Neural cell (in vitro differentiated cells): ENCODE measurements around the gene PPP3CB. TPM values are rescaled to one million over a fixed set of nuclear protein-coding genes. Genes with fewer than 3 reads are reported as not detected.

Experiments used
- H2AFZ ChIP-seq: fragments of 200-600, 300-800 bp; sonication (generic), shearing (Covaris generic); 2 replicates; pipeline ENCODE4 v1.6.0; 2014; ENCODE audit warnings: low read depth, mild to moderate bottlenecking, antibody characterized with exemption, low read length, moderate library complexity
- H3F3A ChIP-seq: fragments of 200-600 bp; shearing (Covaris generic); 2 replicates; pipeline ENCODE4 v1.6.1; 2016; ENCODE audit warnings: mild to moderate bottlenecking, moderate library complexity, mixed read lengths, antibody characterized with exemption, low read length; ENCODE audit not compliant: insufficient read depth, poor library complexity, severe bottlenecking
- H3K27ac ChIP-seq: fragments of 200-600, 300-800 bp; sonication (generic), shearing (Covaris generic); 2 replicates; pipeline ENCODE4 v1.5.1; 2014; ENCODE audit warnings: mild to moderate bottlenecking, low read length, moderate library complexity
- H3K27me3 ChIP-seq: fragments of 300-800, 200-600 bp; sonication (generic), shearing (Covaris generic); 2 replicates; pipeline ENCODE4 v1.6.0; 2014; ENCODE audit warnings: mild to moderate bottlenecking, low read depth, low read length, moderate library complexity; ENCODE audit not compliant: insufficient read depth
- H3K36me3 ChIP-seq: fragments of 300-800, 200-600 bp; sonication (generic), shearing (Covaris generic); 2 replicates; pipeline ENCODE4 v1.5.1; 2014; ENCODE audit warnings: mild to moderate bottlenecking, antibody characterized with exemption, low read length, moderate library complexity; ENCODE audit not compliant: insufficient read depth
- H3K4me2 ChIP-seq: fragments of 300-800, 200-600 bp; sonication (generic), shearing (Covaris generic); 2 replicates; pipeline ENCODE4 v1.6.0; 2014; ENCODE audit warnings: mild to moderate bottlenecking, low read length
- H3K4me3 ChIP-seq: fragments of 300-800, 200-600 bp; sonication (generic), shearing (Covaris generic); 2 replicates; pipeline ENCODE4 v1.5.1; 2014; ENCODE audit warnings: mild to moderate bottlenecking, low read length, moderate library complexity
- H3K79me2 ChIP-seq: fragments of 200-600 bp; shearing (Covaris generic); replicated peaks from 2 replicates; pipeline ENCODE4 v1.6.0; 2014; ENCODE audit warnings: mild to moderate bottlenecking, low read length, moderate library complexity; ENCODE audit not compliant: insufficient read depth
- H3K9ac ChIP-seq: fragments of 300-800, 200-600 bp; sonication (generic), shearing (Covaris generic); 2 replicates; pipeline ENCODE4 v1.6.1; 2016; ENCODE audit warnings: mild to moderate bottlenecking, low read length, mixed read lengths
- H3K9me2 ChIP-seq: fragments of 200-600 bp; shearing (Covaris generic); 2 replicates; pipeline ENCODE4 v1.6.1; 2016; ENCODE audit warnings: mild to moderate bottlenecking, low read length, mixed read lengths; ENCODE audit not compliant: insufficient read depth
- H3K9me3 ChIP-seq: fragments of 200-600, 300-800 bp; sonication (generic), shearing (Covaris generic); 2 replicates; pipeline ENCODE4 v1.6.1; 2016; ENCODE audit warnings: mild to moderate bottlenecking, mixed run types, low read length, moderate library complexity, mixed read lengths
- H4K20me1 ChIP-seq: fragments of 200-600 bp; shearing (Covaris generic); 2 replicates; pipeline ENCODE4 v1.6.1; 2016; ENCODE audit warnings: mild to moderate bottlenecking, mixed run types; ENCODE audit not compliant: insufficient read depth
- EP300 ChIP-seq: fragments of 450-650 bp; conservative IDR thresholded peaks from 2 replicates; pipeline ENCODE4 v1.6.1; 2014; ENCODE audit warnings: antibody characterized with exemption, mild to moderate bottlenecking, moderate library complexity; ENCODE audit not compliant: poor library complexity, severe bottlenecking
- EZH2 ChIP-seq: fragments of 200-600, 300-800 bp; shearing (Covaris generic), sonication (generic); IDR thresholded peaks from 2 replicates; pipeline ENCODE4 v1.6.1; 2014; ENCODE audit warnings: antibody characterized with exemption, low read length, borderline replicate concordance, mild to moderate bottlenecking; ENCODE audit not compliant: insufficient read depth, poor library complexity, severe bottlenecking
- MXI1 ChIP-seq: fragments of 450-650 bp; conservative IDR thresholded peaks from 2 replicates; pipeline ENCODE4 v1.6.1; 2014; ENCODE audit warnings: antibody characterized with exemption, mild to moderate bottlenecking; ENCODE audit not compliant: poor library complexity, severe bottlenecking
- POLR2AphosphoS5 ChIP-seq: IDR thresholded peaks from 2 replicates; pipeline ENCODE4 v1.6.1; 2012
- RAD21 ChIP-seq: fragments of 450-650 bp; conservative IDR thresholded peaks from 2 replicates; pipeline ENCODE4 v1.6.1; 2014; ENCODE audit warnings: antibody characterized with exemption, mild to moderate bottlenecking, moderate library complexity
- REST ChIP-seq: IDR thresholded peaks from 2 replicates; pipeline ENCODE4 v1.6.1; 2012; ENCODE audit warnings: borderline replicate concordance
- SMC3 ChIP-seq: fragments of 450-650 bp; conservative IDR thresholded peaks from 2 replicates; pipeline ENCODE4 v1.6.1; 2014; ENCODE audit warnings: antibody characterized with exemption, mild to moderate bottlenecking, moderate library complexity; ENCODE audit not compliant: poor library complexity
- TAF1 ChIP-seq: IDR thresholded peaks from 2 replicates; pipeline ENCODE4 v1.6.1; 2012; ENCODE audit warnings: low read depth
- polyA plus RNA-seq: library from polyadenylated mRNA; depleted of rRNA; stranded (reverse); fragments of >200 nt; gene quantifications from 2 replicates; pipeline ENCODE4 v1.2.3, GENCODE V29; 2014
- TF ChIP-seq, protein P1 (sequence below): fragments of 450-650 bp; IDR thresholded peaks from 2 replicates; pipeline ENCODE4 v1.5.1; 2014; ENCODE audit warnings: antibody characterized with exemption, mild to moderate bottlenecking, moderate library complexity; ENCODE audit not compliant: poor library complexity, severe bottlenecking

PPP3CB gene
- polyA plus RNA-seq, 1 donor from 2014 or later, result 101 TPM

DNA sequence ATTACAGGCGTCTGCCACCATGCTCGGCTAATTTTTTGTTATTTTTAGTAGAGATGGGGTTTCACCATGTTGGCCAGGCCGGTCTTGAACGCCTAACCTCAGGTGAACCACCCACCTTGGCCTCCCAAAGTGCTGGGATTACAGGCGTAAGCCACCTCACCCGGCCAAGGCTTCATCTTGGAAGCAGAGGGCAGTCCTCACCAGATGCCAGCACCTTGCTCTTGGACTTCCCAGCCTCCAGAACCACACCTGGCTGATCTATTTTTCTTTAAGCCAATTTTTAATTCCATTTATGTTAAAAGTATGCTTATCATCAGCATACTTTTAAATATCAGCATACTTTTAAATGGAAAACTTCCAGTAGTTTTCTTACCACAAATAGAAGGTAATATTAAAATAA is 94.2 kb downstream of the PPP3CB start:
- no peaks in the 10 kb centered on the region for H3K79me2 ChIP-seq
- H4K20me1 ChIP-seq, result no peaks in the 10 kb centered on the region
- no peak overlapping the region for H3K4me2 ChIP-seq
- H2AFZ ChIP-seq, result no peak overlapping the region
- no peaks in the 10 kb centered on the region for H3K36me3 ChIP-seq
- H3K4me3 ChIP-seq, result no peak overlapping the region
- no peaks in the 10 kb centered on the region for H3K27me3 ChIP-seq
- no peak for TF ChIP-seq MXI1
- no peak for TF ChIP-seq SMC3
- no peak for TF ChIP-seq RAD21
- TF ChIP-seq EZH2, result no peak
- TF ChIP-seq TAF1, result no peak
- no peak for TF ChIP-seq REST
- TF ChIP-seq EP300, result no peak
- TF ChIP-seq, protein P1, sequence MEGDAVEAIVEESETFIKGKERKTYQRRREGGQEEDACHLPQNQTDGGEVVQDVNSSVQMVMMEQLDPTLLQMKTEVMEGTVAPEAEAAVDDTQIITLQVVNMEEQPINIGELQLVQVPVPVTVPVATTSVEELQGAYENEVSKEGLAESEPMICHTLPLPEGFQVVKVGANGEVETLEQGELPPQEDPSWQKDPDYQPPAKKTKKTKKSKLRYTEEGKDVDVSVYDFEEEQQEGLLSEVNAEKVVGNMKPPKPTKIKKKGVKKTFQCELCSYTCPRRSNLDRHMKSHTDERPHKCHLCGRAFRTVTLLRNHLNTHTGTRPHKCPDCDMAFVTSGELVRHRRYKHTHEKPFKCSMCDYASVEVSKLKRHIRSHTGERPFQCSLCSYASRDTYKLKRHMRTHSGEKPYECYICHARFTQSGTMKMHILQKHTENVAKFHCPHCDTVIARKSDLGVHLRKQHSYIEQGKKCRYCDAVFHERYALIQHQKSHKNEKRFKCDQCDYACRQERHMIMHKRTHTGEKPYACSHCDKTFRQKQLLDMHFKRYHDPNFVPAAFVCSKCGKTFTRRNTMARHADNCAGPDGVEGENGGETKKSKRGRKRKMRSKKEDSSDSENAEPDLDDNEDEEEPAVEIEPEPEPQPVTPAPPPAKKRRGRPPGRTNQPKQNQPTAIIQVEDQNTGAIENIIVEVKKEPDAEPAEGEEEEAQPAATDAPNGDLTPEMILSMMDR, result no peak
- no peak overlapping the region for H3K27ac ChIP-seq
- H3K9me3 ChIP-seq, result no peaks in the 10 kb centered on the region
- H3F3A ChIP-seq, result no peaks in the 10 kb centered on the region
- no peak overlapping the region for H3K9ac ChIP-seq
- H3K9me2 ChIP-seq, result no peaks in the 10 kb centered on the region

- no peaks in the 10 kb centered on the region for H3K79me2 ChIP-seq
- no peak overlapping the region for H3K9ac ChIP-seq
- H3K27me3 ChIP-seq, result no peaks in the 10 kb centered on the region
- no peak overlapping the region for H3K4me3 ChIP-seq
- no peak overlapping the region for H3K27ac ChIP-seq
- H3K36me3 ChIP-seq, result no peaks in the 10 kb centered on the region
- TF ChIP-seq REST (no peak), MXI1 (no peak), EP300 (no peak), POLR2AphosphoS5 (no peak), TAF1 (no peak), RAD21 (no peak), EZH2 (no peak), SMC3 (no peak)
- TF ChIP-seq, protein P1, result no peak
- no peaks in the 10 kb centered on the region for H4K20me1 ChIP-seq
- H3K4me2 ChIP-seq, result no peak overlapping the region
- no peaks in the 10 kb centered on the region for H3K9me2 ChIP-seq
- H3K9me3 ChIP-seq, result no peaks in the 10 kb centered on the region
- H3F3A ChIP-seq, result no peaks in the 10 kb centered on the region
- H2AFZ ChIP-seq, result no peak overlapping the region
Measured at GRCh38 chr10:73399063-73399462, 96.8 kb downstream of the PPP3CB start.
